ENCODE data around the gene ZSCAN12.

- TF ChIP-seq CTCF (conservative IDR thresholded peaks at IDR 0.05; ENCODE audit: low read length) = no peak
- TF ChIP-seq EZH2phosphoT487 (IDR thresholded peaks at IDR 0.05; ENCODE audit: borderline replicate concordance) = no peak
These were observed at the start of gene ZSCAN12 for GRCh38 chr6:28399350-28400121.
